ENCODE results near the gene GCNA.
"Not testable (repeated sequence)": the region's sequence is repeated elsewhere in the genome, so short reads cannot be mapped to it uniquely, and the experiment has no call there.

GCNA gene

GRCh38 chrX:71559773-71560172, 18.5 kb upstream of the GCNA start:
- not testable (repeated sequence) for DNase-seq

- DNase-seq: no peak
Observed at GRCh38 chrX:71563921-71564320, 14.3 kb upstream of the GCNA start.

- no peak for DNase-seq
Observed at GRCh38 chrX:71565474-71566041, 12.7 kb upstream of the GCNA start.

GRCh38 chrX:71571390-71571789, 6.8 kb upstream of the GCNA start:
- DNase-seq: not testable (repeated sequence)

- no peak for DNase-seq
Observed at GRCh38 chrX:71573590-71573989, 4.6 kb upstream of the GCNA start.

GRCh38 chrX:71577682-71578081, 555 bp upstream of the GCNA start:
- DNase-seq: no peak

GRCh38 chrX:71579136-71579989, 1.1 kb downstream of the GCNA start:
- no peak for DNase-seq

GRCh38 chrX:71579990-71580380, 1.7 kb downstream of the GCNA start:
- no peak for DNase-seq

- no peak for DNase-seq
Observed at GRCh38 chrX:71581210-71581609, 3.0 kb downstream of the GCNA start.

GRCh38 chrX:71586929-71587328, 8.7 kb downstream of the GCNA start:
- no peak for DNase-seq

GRCh38 chrX:71593210-71593609, 15.0 kb downstream of the GCNA start:
- not testable (repeated sequence) for DNase-seq

GRCh38 chrX:71599965-71600364, 21.7 kb downstream of the GCNA start:
- DNase-seq: no peak

GRCh38 chrX:71603618-71604017, 25.4 kb downstream of the GCNA start:
- no peak for DNase-seq

- DNase-seq: no peak
Observed at GRCh38 chrX:71604141-71604540, 25.9 kb downstream of the GCNA start.

GRCh38 chrX:71604796-71605568, 26.7 kb downstream of the GCNA start:
- DNase-seq: no peak

GRCh38 chrX:71606536-71607216, 28.4 kb downstream of the GCNA start:
- no peak for DNase-seq

GRCh38 chrX:71607488-71607887, 29.3 kb downstream of the GCNA start:
- DNase-seq: no peak

- DNase-seq: no peak
Observed at GRCh38 chrX:71609095-71609750, 31.0 kb downstream of the GCNA start.

- not testable (repeated sequence) for DNase-seq
Observed at GRCh38 chrX:71611736-71612135, 33.5 kb downstream of the GCNA start.

GRCh38 chrX:71612256-71612655, 34.0 kb downstream of the GCNA start:
- no peak for DNase-seq

- no peak for DNase-seq
Observed at GRCh38 chrX:71615056-71615455, 36.8 kb downstream of the GCNA start.

GRCh38 chrX:71615954-71616353, 37.7 kb downstream of the GCNA start:
- no peak for DNase-seq

All from NCI-H226 (cell line).